Testis (tissue), 2 donors: Measurements from ENCODE around the gene PCED1A.

Experiments used
- CTCF ChIP-seq, 3 experiments: fragments of 450-650 bp in 2 of 3; fragments of 200-600 bp in 1 of 3; sonication (generic) in 1 of 3; IDR thresholded peaks; one replicate each; pipeline ENCODE4 v1.5.1; 2016 to 2019; ENCODE audit warnings: antibody characterized with exemption in 3 of 3, mild to moderate bottlenecking in 2 of 3, moderate library complexity in 1 of 3
- POLR2A ChIP-seq: fragments of 450-650 bp; IDR thresholded peaks from one replicate; pipeline ENCODE4 v1.6.1; 2017; ENCODE audit warnings: antibody characterized with exemption, mild to moderate bottlenecking, moderate library complexity

GRCh38 chr20:2865101-2865500, 24.6 kb upstream of the PCED1A start:
- TF ChIP-seq CTCF (IDR thresholded peaks at IDR 0.05), result no peak
- TF ChIP-seq POLR2A, result no peak
